IMR-90 (cell line): ENCODE results near the gene MYORG. TPM values are rescaled to one million over a fixed set of nuclear protein-coding genes. Genes with fewer than 3 reads are reported as not detected.

ENCODE experiments used
- ATAC-seq: fragments of 200-7000 bp; cut with Tn5 transposase; 2 replicates; pipeline ENCODE4 v1.9.1; 2020; ENCODE audit warnings: low read depth, mild to moderate bottlenecking, moderate library complexity
- BruUV-seq: library from RNA; stranded (reverse); fragments of 400-500 nt; replicated peaks from 2 replicates; lab custom pipeline; 2021; lab: Mats Ljungman, UMichigan
- CTCF ChIA-PET: fragments of 300-600 bp; formaldehyde crosslinking; extraction: SDS; loops from one replicate; lab custom pipeline; 2021; ENCODE audit warnings: antibody characterized with exemption; lab: Yijun Ruan, JAX
- POLR2A ChIA-PET: fragments of 300-600 bp; sonication (Branson Sonifier 250); formaldehyde crosslinking; loops from one replicate; lab custom pipeline; 2022; ENCODE audit warnings: antibody characterized with exemption; ENCODE audit not compliant: unreplicated experiment; lab: Charles Lee
- DNase-seq: peaks from one replicate; pipeline ENCODE4 v3.0.0; 2013
- H2AFZ ChIP-seq: replicated peaks from 2 replicates; pipeline ENCODE3; 2013; ENCODE audit warnings: low read length, mild to moderate bottlenecking; ENCODE audit not compliant: poor library complexity
- H2AK5ac ChIP-seq: 2 replicates; pipeline ENCODE4 v1.6.1; 2013; ENCODE audit warnings: low read depth, low read length, inconsistent platforms
- H2AK9ac ChIP-seq: replicated peaks from 2 replicates; pipeline ENCODE3; 2013; ENCODE audit warnings: mild to moderate bottlenecking, low read depth, low read length, moderate library complexity; ENCODE audit not compliant: poor library complexity
- H2BK120ac ChIP-seq: 2 replicates; pipeline ENCODE4 v1.6.1; 2013; ENCODE audit warnings: low read depth, low read length, inconsistent platforms
- H2BK15ac ChIP-seq: 3 replicates; pipeline ENCODE4 v1.6.1; 2013; ENCODE audit warnings: low read depth, low read length, inconsistent platforms
- H2BK20ac ChIP-seq: 2 replicates; pipeline ENCODE4 v1.6.1; 2013; ENCODE audit warnings: low read depth, mild to moderate bottlenecking, inconsistent platforms, low read length, moderate library complexity
- H2BK5ac ChIP-seq: 2 replicates; pipeline ENCODE4 v1.6.1; 2013; ENCODE audit warnings: mild to moderate bottlenecking, low read depth, low read length, inconsistent platforms; ENCODE audit not compliant: poor library complexity, severe bottlenecking
- H3K14ac ChIP-seq: replicated peaks from 2 replicates; pipeline ENCODE4 v1.6.1; 2013; ENCODE audit warnings: low read depth, low read length, inconsistent platforms
- H3K18ac ChIP-seq: 2 replicates; pipeline ENCODE4 v1.6.1; 2013; ENCODE audit warnings: low read depth, low read length, control low read depth
- H3K23ac ChIP-seq: 2 replicates; pipeline ENCODE4 v1.6.1; 2013; ENCODE audit warnings: low read depth, low read length, inconsistent platforms
- H3K27ac ChIP-seq: 2 replicates; pipeline ENCODE4 v1.5.1; 2013; ENCODE audit warnings: mild to moderate bottlenecking, control low read depth, low read length; ENCODE audit not compliant: insufficient read depth
- H3K27me3 ChIP-seq: 2 replicates; pipeline ENCODE4 v1.6.1; 2013; ENCODE audit warnings: low read length; ENCODE audit not compliant: control insufficient read depth, insufficient read depth
- H3K36me3 ChIP-seq: 2 replicates; pipeline ENCODE4 v1.6.1; 2013; ENCODE audit warnings: low read length, mixed read lengths; ENCODE audit not compliant: control insufficient read depth, insufficient read depth
- H3K4ac ChIP-seq: 2 replicates; pipeline ENCODE4 v1.6.1; 2013; ENCODE audit warnings: low read depth, low read length, inconsistent platforms
- H3K4me1 ChIP-seq: 2 replicates; pipeline ENCODE4 v1.6.1; 2013; ENCODE audit warnings: low read length, mixed read lengths; ENCODE audit not compliant: control insufficient read depth, insufficient read depth
- H3K4me2 ChIP-seq: 2 replicates; pipeline ENCODE4 v1.6.1; 2013; ENCODE audit warnings: low read depth, mild to moderate bottlenecking, control low read depth, low read length, moderate library complexity
- H3K4me3 ChIP-seq: 2 replicates; pipeline ENCODE4 v1.5.1; 2013; ENCODE audit warnings: low read depth, mild to moderate bottlenecking, control low read depth, low read length, moderate library complexity; ENCODE audit not compliant: insufficient read depth
- H3K56ac ChIP-seq: 2 replicates; pipeline ENCODE4 v1.6.1; 2013; ENCODE audit warnings: low read length, inconsistent platforms; ENCODE audit not compliant: insufficient read depth; ENCODE audit errors: extremely low read depth
- H3K79me1 ChIP-seq, 2 experiments: 2 replicates each; pipeline ENCODE4 v1.6.1; 2013; ENCODE audit warnings: low read length in 2 of 2, inconsistent platforms in 1 of 2, low read depth in 1 of 2
- H3K9ac ChIP-seq: 2 replicates; pipeline ENCODE4 v1.6.1; 2013; ENCODE audit warnings: low read depth, low read length, control low read depth
- H3K9me1 ChIP-seq: 2 replicates; pipeline ENCODE4 v1.6.1; 2013; ENCODE audit warnings: low read length, inconsistent platforms; ENCODE audit not compliant: insufficient read depth
- H3K9me3 ChIP-seq: 2 replicates; pipeline ENCODE4 v1.6.1; 2013; ENCODE audit warnings: low read length; ENCODE audit not compliant: control insufficient read depth, insufficient read depth
- H4K20me1 ChIP-seq: 2 replicates; pipeline ENCODE4 v1.6.1; 2013; ENCODE audit warnings: low read length, inconsistent platforms; ENCODE audit not compliant: insufficient read depth
- H4K5ac ChIP-seq: 2 replicates; pipeline ENCODE4 v1.6.1; 2013; ENCODE audit warnings: mild to moderate bottlenecking, low read depth, low read length, control low read depth
- H4K8ac ChIP-seq, 2 experiments: 2 replicates each; pipeline ENCODE4 v1.6.1; 2013; ENCODE audit warnings: low read depth in 2 of 2, low read length in 2 of 2, control low read depth in 1 of 2, inconsistent platforms in 1 of 2
- H4K91ac ChIP-seq: 2 replicates; pipeline ENCODE4 v1.6.1; 2013; ENCODE audit warnings: low read depth, low read length, inconsistent platforms; ENCODE audit not compliant: insufficient read depth
- BHLHE40 ChIP-seq: fragments of 150-350 bp; IDR thresholded peaks from 2 replicates; pipeline ENCODE4 v1.6.1; 2016; ENCODE audit warnings: mild to moderate bottlenecking, low read depth, low read length
- CEBPB ChIP-seq: IDR thresholded peaks from 2 replicates; pipeline ENCODE4 v1.6.1; 2012; ENCODE audit warnings: low read depth, low read length, improper control_type of control experiment
- CHD1 ChIP-seq: IDR thresholded peaks from 2 replicates; pipeline ENCODE4 v1.6.1; 2012; ENCODE audit warnings: low read depth, low read length, improper control_type of control experiment
- CTCF ChIP-seq: conservative IDR thresholded peaks from 2 replicates; pipeline ENCODE4 v1.5.1; 2012; ENCODE audit warnings: mild to moderate bottlenecking, low read depth, low read length, improper control_type of control experiment
- ELK1 ChIP-seq: fragments of 150-350 bp; IDR thresholded peaks from 2 replicates; pipeline ENCODE4 v1.6.1; 2016; ENCODE audit warnings: low read depth, mild to moderate bottlenecking, low read length, moderate library complexity, borderline replicate concordance
- FOS ChIP-seq: fragments of 150-350 bp; IDR thresholded peaks from 2 replicates; pipeline ENCODE4 v1.6.1; 2016; ENCODE audit warnings: low read depth, low read length
- MAFK ChIP-seq: IDR thresholded peaks from 2 replicates; pipeline ENCODE4 v1.6.1; 2012; ENCODE audit warnings: low read depth, low read length, improper control_type of control experiment
- MAZ ChIP-seq: IDR thresholded peaks from 2 replicates; pipeline ENCODE4 v1.6.1; 2012; ENCODE audit warnings: low read depth, mild to moderate bottlenecking, low read length, improper control_type of control experiment, moderate library complexity, borderline replicate concordance
- MXI1 ChIP-seq: IDR thresholded peaks from 2 replicates; pipeline ENCODE4 v1.6.1; 2012; ENCODE audit warnings: low read depth, mild to moderate bottlenecking, low read length, moderate library complexity, borderline replicate concordance
- NFE2L2 ChIP-seq: fragments of 150-350 bp; IDR thresholded peaks from 2 replicates; pipeline ENCODE4 v1.6.1; 2016; ENCODE audit warnings: low read depth, mild to moderate bottlenecking, low read length
- POLR2A ChIP-seq: IDR thresholded peaks from 2 replicates; pipeline ENCODE4 v1.6.1; 2012; ENCODE audit warnings: mild to moderate bottlenecking, low read depth, low read length
- RAD21 ChIP-seq: IDR thresholded peaks from 2 replicates; pipeline ENCODE4 v1.6.1; 2012; ENCODE audit warnings: low read length, improper control_type of control experiment
- RCOR1 ChIP-seq: IDR thresholded peaks from 2 replicates; pipeline ENCODE4 v1.6.1; 2012; ENCODE audit warnings: mild to moderate bottlenecking, low read length, improper control_type of control experiment; ENCODE audit not compliant: insufficient replicate concordance
- SMC3 ChIP-seq: fragments of 150-350 bp; IDR thresholded peaks from 2 replicates; pipeline ENCODE4 v1.6.1; 2016; ENCODE audit warnings: low read depth, mild to moderate bottlenecking, antibody characterized with exemption, low read length, moderate library complexity
- USF2 ChIP-seq: fragments of 150-350 bp; IDR thresholded peaks from 2 replicates; pipeline ENCODE4 v1.6.1; 2017; ENCODE audit warnings: mild to moderate bottlenecking, antibody characterized with exemption, low read length, low read depth
- WGBS, 2 experiments: methylation state at CpG; one replicate each; pipeline versions ENCODE4 v1.1.5 to v1.1.7; 2013; ENCODE audit warnings: missing lambda C conversion rate in 2 of 2; ENCODE audit not compliant: insufficient read length in 1 of 2; ENCODE audit errors: extremely low coverage in 2 of 2; 5-methylcytosine and 5-hydroxymethylcytosine counted together
- dilution Hi-C: fragments of 300-500 bp; cut with HindIII; formaldehyde crosslinking; loops from one replicate; pipeline ENCODE4 v1.14.3; 2018; ENCODE audit warnings: low sequenced_read_pairs; ENCODE audit not compliant: unreplicated experiment
- in situ Hi-C: fragments of 300-500 bp; cut with MboI; formaldehyde crosslinking; loops from 3 replicates; pipeline ENCODE4 v1.14.3; 2019; ENCODE audit warnings: low sequenced_read_pairs, inconsistent platforms, mixed read lengths
- intact Hi-C: fragments of 100-400 bp; cut with micrococcal nuclease; formaldehyde crosslinking; loops from 2 replicates; pipeline ENCODE4 v1.10.0; 2022
- polyA plus RNA-seq, 3 experiments: library from polyadenylated mRNA; depleted of rRNA; stranded (reverse); fragments of >200 nt; gene quantifications; 2 replicates each; pipeline ENCODE4 v1.2.3, GENCODE V29; 2012; ENCODE audit warnings: low replicate concordance in 1 of 3
- total RNA-seq: library from RNA; depleted of rRNA; stranded (reverse); fragments of >200 nt; gene quantifications from 2 replicates; pipeline ENCODE4 v1.2.3, GENCODE V29; 2012

MYORG gene
- total and polyA plus RNA-seq, 2 of the 4 experiments (the other 2 are of a cell fraction): 0.36 to 0.60 TPM

GRCh38 chr9:34384368-34385165 is 7.9 kb upstream of the MYORG start:
- Histone ChIP-seq H2BK20ac (no peak overlapping the region), H3K9ac (no peak overlapping the region), H3K56ac (no peak overlapping the region), H3K27ac (no peak overlapping the region), H2BK5ac (no peak overlapping the region), H4K8ac (no peak overlapping the region), H3K4ac (no peak overlapping the region), H2BK120ac (no peak overlapping the region), H3K9me3 (no peaks in the 10 kb centered on the region), H4K5ac (no peak overlapping the region), H3K9me1 (no peaks in the 10 kb centered on the region), H3K36me3 (no peaks in the 10 kb centered on the region), H2AK5ac (no peak overlapping the region), H4K91ac (no peak overlapping the region), H3K4me1 (peaks cover 6% of the 10 kb centered on the region), H2AFZ (no peak overlapping the region), H3K79me1 (no peaks in the 10 kb centered on the region), H3K23ac (0 out of 2 replicates have a peak overlapping the region, but pooled peaks have one; percentile 37), H3K4me2 (no peak overlapping the region), H4K20me1 (no peaks in the 10 kb centered on the region), H2BK15ac (no peak overlapping the region), H3K27me3 (peaks cover 1% of the 10 kb centered on the region; the same call in 1 of the 2 replicates), H3K14ac (no peak overlapping the region), H3K18ac (no peak overlapping the region), H3K4me3 (no peak overlapping the region), H2AK9ac (no peak overlapping the region)
- BruUV-seq: no TSS peak
- intact Hi-C loops (no loop called here), dilution Hi-C loops (no loop called here), in situ Hi-C loops (no loop called here)
- CTCF ChIA-PET: no interaction called here
- DNase-seq: no peak
- no peak for ATAC-seq
- WGBS, 2 experiments: 75% methylated on average over 1 of the region's 7 CpGs; no CpG with 5 or more reads in 1 of the 2 experiments
- POLR2A ChIA-PET: no interaction called here
- TF ChIP-seq CHD1: no peak
- TF ChIP-seq RAD21: no peak
- no peak for TF ChIP-seq CEBPB
- no peak for TF ChIP-seq POLR2A
- no peak for TF ChIP-seq NFE2L2
- TF ChIP-seq FOS: no peak
- no peak for TF ChIP-seq SMC3
- no peak for TF ChIP-seq MXI1
- TF ChIP-seq USF2: no peak
- no peak for TF ChIP-seq CTCF
- no peak for TF ChIP-seq RCOR1
- no peak for TF ChIP-seq BHLHE40
- no peak for TF ChIP-seq MAZ
- TF ChIP-seq ELK1: no peak
- no peak for TF ChIP-seq MAFK
